AG08396 (cell line): ENCODE measurements around the gene SERTAD4.

Source experiments
- DNase-seq: peaks from one replicate; pipeline ENCODE4 v3.0.0; 2012; ENCODE audit warnings: low spot score, mixed read lengths

SERTAD4 gene

GRCh38 chr1:210233216-210233494 lies 559 bp downstream of the SERTAD4 start:
- peak; percentile 41 for DNase-seq

GRCh38 chr1:210233495-210234328 lies 1.1 kb downstream of the SERTAD4 start:
- peak; percentile 80 for DNase-seq

- no peak for DNase-seq
These were observed 1.7 kb downstream of the SERTAD4 start for GRCh38 chr1:210234329-210234757.

GRCh38 chr1:210235363-210236053 lies 2.9 kb downstream of the SERTAD4 start:
- no peak for DNase-seq

GRCh38 chr1:210236386-210236839 lies 3.8 kb downstream of the SERTAD4 start:
- DNase-seq = no peak

GRCh38 chr1:210236840-210237409 lies 4.3 kb downstream of the SERTAD4 start:
- DNase-seq = peak; percentile 40

- DNase-seq = no peak
These were observed 4.9 kb downstream of the SERTAD4 start for GRCh38 chr1:210237479-210237878.

GRCh38 chr1:210237981-210238380 lies 5.4 kb downstream of the SERTAD4 start:
- no peak for DNase-seq

GRCh38 chr1:210239349-210240111 lies 6.9 kb downstream of the SERTAD4 start:
- DNase-seq = peak; percentile 77

GRCh38 chr1:210241121-210241520 lies 8.5 kb downstream of the SERTAD4 start:
- no peak for DNase-seq

GRCh38 chr1:210244746-210245367 lies 12.3 kb downstream of the SERTAD4 start:
- DNase-seq = no peak

- peak; percentile 39 for DNase-seq
These were observed 13.9 kb downstream of the SERTAD4 start for GRCh38 chr1:210246447-210246846.

GRCh38 chr1:210248341-210248740 lies 15.7 kb downstream of the SERTAD4 start:
- DNase-seq = no peak

GRCh38 chr1:210250665-210250997 lies 18.0 kb downstream of the SERTAD4 start:
- peak; percentile 33 for DNase-seq

GRCh38 chr1:210250998-210251679 lies 18.5 kb downstream of the SERTAD4 start:
- DNase-seq = peak; percentile 62

GRCh38 chr1:210251680-210252490 lies 19.3 kb downstream of the SERTAD4 start:
- peak; percentile 55 for DNase-seq

GRCh38 chr1:210252621-210253051 lies 20.0 kb downstream of the SERTAD4 start:
- DNase-seq = no peak

- DNase-seq = no peak
These were observed 21.7 kb downstream of the SERTAD4 start for GRCh38 chr1:210254298-210254697.

- DNase-seq = no peak
These were observed 25.3 kb downstream of the SERTAD4 start for GRCh38 chr1:210257698-210258529.

- peak; percentile 55 for DNase-seq
These were observed 27.0 kb downstream of the SERTAD4 start for GRCh38 chr1:210259561-210259960.
